ENCODE data around the gene SCGB2B2. TPM values are rescaled to one million over a fixed set of nuclear protein-coding genes. Genes with fewer than 3 reads are reported as not detected.

Gene SCGB2B2
- polyA plus RNA-seq, 2 of the 4 experiments (the other 2 are of a cell fraction) = 0.21 to 0.26 TPM

- ATAC-seq (no peak), DNase-seq (ENCODE audit: low read depth in 1 of 2, low spot score in 1 of 2) (no peak), FAIRE-seq (no peak)
- TF ChIP-seq HOXB5 (CRISPR knock-in tag; IDR thresholded peaks at IDR 0.05) (no peak), JUN (IDR thresholded peaks at IDR 0.05) (no peak), CHD2 (IDR thresholded peaks at IDR 0.05; ENCODE audit: low read length, partially characterized antibody) (no peak), SMC3 (IDR thresholded peaks at IDR 0.05) (no peak), CHD4 (IDR thresholded peaks at IDR 0.05; ENCODE audit: borderline replicate concordance) (no peak), USF2 (IDR thresholded peaks at IDR 0.05) (no peak), HES2 (IDR thresholded peaks at IDR 0.05) (no peak), PHF8 (IDR thresholded peaks at IDR 0.05; ENCODE audit: borderline replicate concordance, low read depth) (no peak), HMGXB4 (CRISPR knock-in tag; IDR thresholded peaks at IDR 0.05; ENCODE audit: borderline replicate concordance) (no peak), EHMT2 (IDR thresholded peaks at IDR 0.05; ENCODE audit: low read depth) (no peak), NPAS2 (CRISPR knock-in tag; IDR thresholded peaks at IDR 0.05; ENCODE audit: borderline replicate concordance) (no peak), FOSL2 (IDR thresholded peaks at IDR 0.05) (no peak), FOSL2 (CRISPR knock-in tag; IDR thresholded peaks at IDR 0.05) (no peak), HOXA7 (CRISPR knock-in tag; IDR thresholded peaks at IDR 0.05) (no peak)
- POLR2A ChIA-PET = no interaction called here
- H3K9me3 ChIP-seq = peaks cover 53% of the 10 kb centered on the region
- no peak overlapping the region for H3K27ac ChIP-seq
- H3K4me1 ChIP-seq = no peaks in the 10 kb centered on the region
- 9% methylated on average over 6 of the region's 6 CpGs for WGBS (ENCODE audit: missing lambda C conversion rate)
- CTCF ChIA-PET = interaction anchor here (1.0 to 6.1 kb wide), 2 partner anchors 9 to 13 kb away, joined by 3 to 36 read pairs; no protein-coding TSS in a partner anchor
- no peak overlapping the region for H3K4me3 ChIP-seq
- no peak overlapping the region for H3K4me2 ChIP-seq
These were observed 48.4 kb upstream of the SCGB2B2 start for GRCh38 chr19:34725400-34725799.

GRCh38 chr19:34722353-34722752, 45.4 kb upstream of the SCGB2B2 start:
- DNase-seq (ENCODE audit: low read depth in 1 of 2, low spot score in 1 of 2) (no peak), FAIRE-seq (no peak), ATAC-seq (peak; percentile 49 to 58; a peak in 4 of 6 replicates)
- no peak for TF ChIP-seq GATA3 (IDR thresholded peaks at IDR 0.05; ENCODE audit: borderline replicate concordance)
- no peak for TF ChIP-seq KDM5A (IDR thresholded peaks at IDR 0.05)
- TF ChIP-seq MAZ (IDR thresholded peaks at IDR 0.05; ENCODE audit: borderline replicate concordance, low read depth, low read length) = no peak
- TF ChIP-seq FOSL2 (IDR thresholded peaks at IDR 0.05) = no peak
- TF ChIP-seq FOSL2 (CRISPR knock-in tag; IDR thresholded peaks at IDR 0.05) = no peak
- TF ChIP-seq RAD21 (conservative IDR thresholded peaks at IDR 0.05 in 1 of 2, IDR thresholded peaks at IDR 0.05 in 1 of 2) = no peak
- no peak for TF ChIP-seq ATOH8 (CRISPR knock-in tag; IDR thresholded peaks at IDR 0.05; ENCODE audit: low read depth)
- no peak for TF ChIP-seq HMGXB4 (CRISPR knock-in tag; IDR thresholded peaks at IDR 0.05; ENCODE audit: borderline replicate concordance)
- TF ChIP-seq HOXB5 (CRISPR knock-in tag; IDR thresholded peaks at IDR 0.05) = no peak
- peaks cover 45% of the 10 kb centered on the region for H3K9me3 ChIP-seq
- ChIA-PET CTCF (interaction anchor here (0.7 to 3.2 kb wide), 4 partner anchors 10 to 273 kb away, joined by 3 to 13 read pairs (median 4); no protein-coding TSS in a partner anchor), POLR2A (no interaction called here)
- H3K4me3 ChIP-seq = no peak overlapping the region
- WGBS (ENCODE audit: missing lambda C conversion rate) = 4% methylated on average over 11 of the region's 11 CpGs
- no peak overlapping the region for H3K4me2 ChIP-seq
- no peak overlapping the region for H3K27ac ChIP-seq
- no peaks in the 10 kb centered on the region for H3K4me1 ChIP-seq
